GM12878 (cell line): ENCODE results near the gene TMEM44. TPM values are rescaled to one million over a fixed set of nuclear protein-coding genes. Genes with fewer than 3 reads are reported as not detected.

Source experiments
- ATAC-seq: fragments of 200-7000 bp; cut with Tn5 transposase; 3 replicates; pipeline ENCODE4 v1.9.1; 2020; ENCODE audit warnings: mild to moderate bottlenecking, moderate library complexity
- BruUV-seq: library from RNA; stranded (reverse); fragments of 400-500 nt; replicated peaks from 2 replicates; lab custom pipeline; 2021; lab: Mats Ljungman, UMichigan
- CTCF ChIA-PET: fragments of 300-600 bp; sonication (Branson Sonifier 250); formaldehyde crosslinking; extraction: SDS; loops from one replicate; lab custom pipeline; 2021; ENCODE audit warnings: inconsistent platforms; lab: Yijun Ruan, JAX
- POLR2A ChIA-PET: fragments of 350-600 bp; formaldehyde crosslinking; extraction: SDS; loops from one replicate; lab custom pipeline; 2021; ENCODE audit warnings: inconsistent platforms; lab: Charles Lee
- RAD21 ChIA-PET: fragments of 300-600 bp; sonication (Branson Sonifier 250); formaldehyde crosslinking; loops from one replicate; lab custom pipeline; 2023; ENCODE audit warnings: antibody characterized with exemption; ENCODE audit not compliant: unreplicated experiment; lab: Charles Lee
- SMC1A ChIA-PET: fragments of 300-600 bp; sonication (Branson Sonifier 250); formaldehyde crosslinking; loops from one replicate; lab custom pipeline; 2023; ENCODE audit not compliant: unreplicated experiment, uncharacterized antibody; lab: Charles Lee
- DNase-seq: peaks from one replicate; pipeline ENCODE4 v3.0.0-alpha.2; 2011; ENCODE audit warnings: low read depth, low spot score
- FAIRE-seq: peaks from 3 replicates; lab custom pipeline; 2011; peaks lifted over from hg19 to GRCh38; lab: Jason Lieb, UNC
- H2AFZ ChIP-seq: 2 replicates; pipeline ENCODE4 v1.6.0; 2011; ENCODE audit warnings: low read depth, low read length, control low read depth; ENCODE audit not compliant: control insufficient read depth
- H3K27ac ChIP-seq: 2 replicates; pipeline ENCODE4 v1.5.1; 2011; ENCODE audit warnings: control low read depth; ENCODE audit not compliant: control insufficient read depth, insufficient read depth
- H3K27me3 ChIP-seq, 2 experiments: replicated peaks in 1 of 2; 2 replicates each; pipeline versions ENCODE4 v1.6.0 to v1.6.1; 2011; ENCODE audit warnings: low read length in 1 of 2; ENCODE audit not compliant: control insufficient read depth in 2 of 2, insufficient read depth in 2 of 2
- H3K36me3 ChIP-seq, 2 experiments: 2 replicates each; pipeline ENCODE4 v1.5.1; 2011; ENCODE audit warnings: low read length in 1 of 2; ENCODE audit not compliant: control insufficient read depth in 2 of 2, insufficient read depth in 2 of 2
- H3K4me1 ChIP-seq: 2 replicates; pipeline ENCODE4 v1.6.1; 2011; ENCODE audit warnings: mild to moderate bottlenecking, low read length, moderate library complexity, mixed read lengths; ENCODE audit not compliant: control insufficient read depth, insufficient read depth
- H3K4me2 ChIP-seq: 2 replicates; pipeline ENCODE4 v1.6.0; 2011; ENCODE audit warnings: control low read depth; ENCODE audit not compliant: control insufficient read depth, insufficient read depth
- H3K4me3 ChIP-seq: fragments of 200-600 bp; sonication (generic); 2 replicates; pipeline ENCODE4 v1.5.1; 2016
- H3K79me2 ChIP-seq: 2 replicates; pipeline ENCODE4 v1.6.0; 2011; ENCODE audit warnings: low read length; ENCODE audit not compliant: control insufficient read depth, insufficient read depth
- H3K9ac ChIP-seq: 2 replicates; pipeline ENCODE4 v1.8.0; 2011; ENCODE audit warnings: low read length, control low read depth, mixed read lengths; ENCODE audit not compliant: control insufficient read depth, insufficient read depth
- H3K9me3 ChIP-seq: replicated peaks from 3 replicates; pipeline ENCODE4 v1.5.1; 2011; ENCODE audit warnings: mild to moderate bottlenecking, low read length; ENCODE audit not compliant: control insufficient read depth, insufficient read depth
- H4K20me1 ChIP-seq: 2 replicates; pipeline ENCODE4 v1.6.0; 2011; ENCODE audit not compliant: control insufficient read depth, insufficient read depth
- CREB1 ChIP-seq: IDR thresholded peaks from 2 replicates; pipeline ENCODE4 v1.6.1; 2012; ENCODE audit warnings: low read depth, mild to moderate bottlenecking, inconsistent platforms
- GABPA ChIP-seq: IDR thresholded peaks from 2 replicates; pipeline ENCODE4 v1.6.1; 2014; ENCODE audit warnings: antibody characterized with exemption, low read depth, mild to moderate bottlenecking, inconsistent platforms
- HDGF ChIP-seq: fragments of 450-650 bp; IDR thresholded peaks from 2 replicates; pipeline ENCODE4 v1.6.1; 2016; ENCODE audit warnings: antibody characterized with exemption
- MEF2B ChIP-seq: fragments of 450-650 bp; IDR thresholded peaks from 2 replicates; pipeline ENCODE4 v1.6.1; 2018; ENCODE audit warnings: mild to moderate bottlenecking, moderate library complexity; ENCODE audit not compliant: partially characterized antibody, poor library complexity, severe bottlenecking
- MYC ChIP-seq: IDR thresholded peaks from 2 replicates; pipeline ENCODE4 v1.6.1; 2011; ENCODE audit warnings: mild to moderate bottlenecking, low read length, moderate library complexity, inconsistent platforms; ENCODE audit not compliant: insufficient read depth, insufficient replicate concordance, insufficient read length, severe bottlenecking
- NFXL1 ChIP-seq: fragments of 450-650 bp; IDR thresholded peaks from 2 replicates; pipeline ENCODE4 v1.6.1; 2017; ENCODE audit warnings: antibody characterized with exemption, mild to moderate bottlenecking, borderline replicate concordance
- POU2F2 ChIP-seq: IDR thresholded peaks from 3 replicates; pipeline ENCODE4 v1.6.1; 2011; ENCODE audit warnings: low read depth, mild to moderate bottlenecking, low read length, borderline replicate concordance
- SPI1 ChIP-seq: IDR thresholded peaks from 2 replicates; pipeline ENCODE4 v1.6.1; 2011; ENCODE audit warnings: low read depth, mild to moderate bottlenecking, low read length, moderate library complexity, borderline replicate concordance; ENCODE audit not compliant: insufficient read depth
- SUPT20H ChIP-seq: IDR thresholded peaks from 2 replicates; pipeline ENCODE4 v1.6.1; 2011; ENCODE audit warnings: low read depth, mild to moderate bottlenecking, low read length, moderate library complexity, borderline replicate concordance; ENCODE audit not compliant: control insufficient read depth
- TCF3 ChIP-seq: IDR thresholded peaks from 2 replicates; pipeline ENCODE4 v1.6.1; 2012; ENCODE audit warnings: low read depth, mild to moderate bottlenecking, low read length, borderline replicate concordance; ENCODE audit not compliant: insufficient read depth
- WGBS: methylation state at CpG from one replicate; pipeline ENCODE4 v1.1.6; 2016; ENCODE audit warnings: low lambda C conversion rate; ENCODE audit not compliant: insufficient replicate concordance, insufficient coverage; ENCODE audit errors: missing lambda C conversion rate; 5-methylcytosine and 5-hydroxymethylcytosine counted together
- in situ Hi-C: fragments of 300-500 bp; cut with MboI; formaldehyde crosslinking; loops from 9 replicates; pipeline ENCODE4 v1.14.3; 2018; ENCODE audit warnings: mixed read lengths
- intact Hi-C: fragments of 100-400 bp; cut with micrococcal nuclease; formaldehyde crosslinking; loops from one replicate; pipeline ENCODE4 v1.14.2; 2022; ENCODE audit not compliant: unreplicated experiment
- polyA plus RNA-seq, 11 experiments: library from polyadenylated mRNA; depleted of rRNA in 4 of 11; unstranded in 6 of 11; stranded (reverse) in 5 of 11; fragments of >200 nt; fragmentation: Nextera tagmentation in 4 of 11; fragmentation: Illumina TruSeq in 1 of 11; extraction: Ambion mirVana in 4 of 11; extraction: Trizol in 1 of 11; gene quantifications; 1 replicate in 1 of 11; 2 replicates in 10 of 11; pipeline versions ENCODE4 v1.2.1 to v1.2.3, GENCODE V29; 2011 to 2016; ENCODE audit warnings: inconsistent platforms in 2 of 11, missing spikeins in 2 of 11, low read depth in 1 of 11
- total RNA-seq, 4 experiments: library from RNA; depleted of rRNA in 3 of 4; stranded (reverse); fragments of >200 nt in 3 of 4; fragmentation: Illumina TruSeq in 1 of 4; extraction: Trizol in 1 of 4; gene quantifications; 2 replicates each; pipeline versions ENCODE4 v1.2.1 to v1.2.3, GENCODE V29; 2013 to 2021
- TF ChIP-seq, protein P1 (sequence below): fragments of 450-650 bp; IDR thresholded peaks from 2 replicates; pipeline ENCODE4 v1.6.1; 2017; ENCODE audit warnings: mild to moderate bottlenecking, moderate library complexity

TMEM44 gene
- total and polyA plus RNA-seq, 10 of the 15 experiments (the other 5 are each of a cell fraction or from before 2014, with no cell fraction given), result 0.57 to 8.3 (median 3.6) TPM

DNA sequence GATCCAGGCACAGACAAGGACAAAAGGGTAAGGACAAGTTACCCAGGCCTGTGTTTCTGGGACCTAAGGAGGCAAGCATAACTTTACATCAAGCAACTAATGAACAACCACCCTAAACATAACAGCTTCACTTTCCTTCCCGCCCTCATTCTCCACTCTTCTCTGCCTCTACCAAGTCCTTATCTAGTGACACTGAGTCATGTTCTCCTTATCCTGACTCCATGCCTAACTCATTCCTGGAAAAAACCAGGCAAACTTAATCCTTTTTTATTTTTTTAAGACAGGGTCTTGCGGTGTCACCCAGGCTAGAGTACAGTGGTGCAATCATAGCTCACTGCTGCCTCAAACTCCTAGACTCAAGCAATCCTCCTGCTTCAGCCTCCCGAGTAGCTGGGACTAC is 44.5 kb downstream of the TMEM44 start:
- in situ Hi-C loops, result loop anchor here (5.0 kb wide), 1 partner anchor 106 kb away; no protein-coding TSS in a partner anchor
- ATAC-seq, result no peak

More for the DNA sequence above, 44.5 kb downstream of the TMEM44 start:
- no peak overlapping the region for H3K4me3 ChIP-seq
- 96% methylated on average over 3 of the region's 3 CpGs for WGBS
- H3K4me1 ChIP-seq, result peaks cover 3% of the 10 kb centered on the region
- ChIA-PET POLR2A (interaction anchor here (1.0 to 1.2 kb wide), 2 partner anchors 21 to 105 kb away, joined by 4 read pairs; no protein-coding TSS in a partner anchor), SMC1A (interaction anchor here (1.0 to 2.2 kb wide), 2 partner anchors 81 to 116 kb away, joined by 3 to 6 read pairs; no protein-coding TSS in a partner anchor), RAD21 (interaction anchor here (1.5 kb wide), 1 partner anchor 116 kb away, joined by 7 read pairs; no protein-coding TSS in a partner anchor), CTCF (interaction anchor here (0.8 to 10.0 kb wide), 4 partner anchors 9 to 255 kb away, joined by 3 to 131 read pairs (median 4); no protein-coding TSS in a partner anchor)
- no peaks in the 10 kb centered on the region for H3K27me3 ChIP-seq
- no peak for DNase-seq
- H3K27ac ChIP-seq, result no peak overlapping the region
- H3K4me2 ChIP-seq, result no peak overlapping the region
- H3K9ac ChIP-seq, result no peak overlapping the region
- peaks cover 12% of the 10 kb centered on the region for H3K79me2 ChIP-seq
- H2AFZ ChIP-seq, result no peak overlapping the region
- no peak for FAIRE-seq
- intact Hi-C loops, result no loop called here
- H3K36me3 ChIP-seq, result 0 out of 4 replicates have a peak, but pooled peaks cover 0 to 3% of the 10 kb centered on the region in 2 experiments
- no TSS peak for BruUV-seq
- TF ChIP-seq NFXL1, result no peak
- TF ChIP-seq HDGF, result no peak
- no peak for TF ChIP-seq SUPT20H
- TF ChIP-seq, protein P1, sequence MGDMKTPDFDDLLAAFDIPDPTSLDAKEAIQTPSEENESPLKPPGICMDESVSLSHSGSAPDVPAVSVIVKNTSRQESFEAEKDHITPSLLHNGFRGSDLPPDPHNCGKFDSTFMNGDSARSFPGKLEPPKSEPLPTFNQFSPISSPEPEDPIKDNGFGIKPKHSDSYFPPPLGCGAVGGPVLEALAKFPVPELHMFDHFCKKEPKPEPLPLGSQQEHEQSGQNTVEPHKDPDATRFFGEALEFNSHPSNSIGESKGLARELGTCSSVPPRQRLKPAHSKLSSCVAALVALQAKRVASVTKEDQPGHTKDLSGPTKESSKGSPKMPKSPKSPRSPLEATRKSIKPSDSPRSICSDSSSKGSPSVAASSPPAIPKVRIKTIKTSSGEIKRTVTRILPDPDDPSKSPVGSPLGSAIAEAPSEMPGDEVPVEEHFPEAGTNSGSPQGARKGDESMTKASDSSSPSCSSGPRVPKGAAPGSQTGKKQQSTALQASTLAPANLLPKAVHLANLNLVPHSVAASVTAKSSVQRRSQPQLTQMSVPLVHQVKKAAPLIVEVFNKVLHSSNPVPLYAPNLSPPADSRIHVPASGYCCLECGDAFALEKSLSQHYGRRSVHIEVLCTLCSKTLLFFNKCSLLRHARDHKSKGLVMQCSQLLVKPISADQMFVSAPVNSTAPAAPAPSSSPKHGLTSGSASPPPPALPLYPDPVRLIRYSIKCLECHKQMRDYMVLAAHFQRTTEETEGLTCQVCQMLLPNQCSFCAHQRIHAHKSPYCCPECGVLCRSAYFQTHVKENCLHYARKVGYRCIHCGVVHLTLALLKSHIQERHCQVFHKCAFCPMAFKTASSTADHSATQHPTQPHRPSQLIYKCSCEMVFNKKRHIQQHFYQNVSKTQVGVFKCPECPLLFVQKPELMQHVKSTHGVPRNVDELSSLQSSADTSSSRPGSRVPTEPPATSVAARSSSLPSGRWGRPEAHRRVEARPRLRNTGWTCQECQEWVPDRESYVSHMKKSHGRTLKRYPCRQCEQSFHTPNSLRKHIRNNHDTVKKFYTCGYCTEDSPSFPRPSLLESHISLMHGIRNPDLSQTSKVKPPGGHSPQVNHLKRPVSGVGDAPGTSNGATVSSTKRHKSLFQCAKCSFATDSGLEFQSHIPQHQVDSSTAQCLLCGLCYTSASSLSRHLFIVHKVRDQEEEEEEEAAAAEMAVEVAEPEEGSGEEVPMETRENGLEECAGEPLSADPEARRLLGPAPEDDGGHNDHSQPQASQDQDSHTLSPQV, result no peak
- TF ChIP-seq MEF2B, result no peak
- no peak for TF ChIP-seq CREB1
- no peak for TF ChIP-seq TCF3
- no peak for TF ChIP-seq SPI1
- TF ChIP-seq POU2F2, result no peak
- TF ChIP-seq MYC, result no peak
- TF ChIP-seq GABPA, result no peak
- no peaks in the 10 kb centered on the region for H4K20me1 ChIP-seq
- H3K9me3 ChIP-seq, result no peaks in the 10 kb centered on the region
